ENCODE data around the gene ATXN1. TPM values are rescaled to one million over a fixed set of nuclear protein-coding genes. Genes with fewer than 3 reads are reported as not detected.

Gene ATXN1
- total RNA-seq, 1 donor: 45.3 TPM

GRCh38 chr6:16743664-16744210, 17.5 kb downstream of the ATXN1 start:
- no peak for TF ChIP-seq CTCF (IDR thresholded peaks at IDR 0.05; ENCODE audit: insufficient read depth, low read depth, low read length)
- H3K4me3 ChIP-seq (ENCODE audit: low read depth, low read length): no peak overlapping the region
- DNase-seq (ENCODE audit: low read depth): no peak

GRCh38 chr6:16742116-16742515, 19.1 kb downstream of the ATXN1 start:
- H3K4me3 ChIP-seq (ENCODE audit: low read depth, low read length): no peak overlapping the region
- DNase-seq (ENCODE audit: low read depth): peak; percentile 51
- no peak for TF ChIP-seq CTCF (IDR thresholded peaks at IDR 0.05; ENCODE audit: insufficient read depth, low read depth, low read length)

DNA sequence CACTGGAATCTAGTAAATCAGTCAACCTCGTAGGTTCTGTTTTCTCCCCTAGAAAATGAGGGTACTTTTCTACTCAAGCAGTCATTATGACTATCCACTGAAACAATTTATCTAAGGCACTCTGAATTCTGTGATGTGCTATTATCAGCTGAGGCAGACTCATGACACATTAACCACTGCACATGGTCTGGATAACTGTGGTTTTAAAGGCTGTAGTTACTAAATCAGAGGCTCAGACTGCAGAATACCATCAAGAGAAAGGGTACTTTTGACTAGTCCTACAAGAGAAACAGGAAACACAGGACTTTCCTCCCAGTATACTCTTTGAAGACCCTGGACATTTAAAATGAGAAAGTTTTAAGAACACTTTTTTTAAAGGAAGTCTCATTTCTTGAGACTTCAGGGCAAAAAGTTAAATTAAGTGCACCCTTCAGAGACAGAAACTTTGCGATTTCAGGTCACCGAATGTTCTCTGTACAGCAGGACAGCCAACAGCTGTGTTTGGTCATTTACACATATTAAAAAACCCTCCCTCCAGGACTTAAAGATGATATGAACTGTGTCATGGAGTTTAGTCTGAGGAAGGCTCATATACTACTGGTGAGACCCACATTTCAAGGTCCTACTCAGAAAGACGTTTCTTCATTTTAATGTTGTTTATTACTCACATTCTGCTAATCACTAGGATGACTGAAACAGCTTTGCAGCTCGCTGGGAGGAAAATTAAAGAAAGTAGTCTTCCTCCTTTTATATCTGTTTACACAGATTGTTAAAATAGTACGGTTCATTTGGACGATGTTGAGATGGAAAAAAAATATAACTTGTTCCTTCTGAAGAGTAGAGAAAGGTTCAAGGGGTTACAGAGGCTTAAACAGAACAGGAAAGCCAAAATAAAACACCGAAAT, 19.9 kb downstream of the ATXN1 start:
- DNase-seq (ENCODE audit: low read depth): peak; percentile 98
- no peak for TF ChIP-seq CTCF (IDR thresholded peaks at IDR 0.05; ENCODE audit: insufficient read depth, low read depth, low read length)
- peak overlapping the region; percentile 29 for H3K4me3 ChIP-seq (ENCODE audit: low read depth, low read length)

DNA sequence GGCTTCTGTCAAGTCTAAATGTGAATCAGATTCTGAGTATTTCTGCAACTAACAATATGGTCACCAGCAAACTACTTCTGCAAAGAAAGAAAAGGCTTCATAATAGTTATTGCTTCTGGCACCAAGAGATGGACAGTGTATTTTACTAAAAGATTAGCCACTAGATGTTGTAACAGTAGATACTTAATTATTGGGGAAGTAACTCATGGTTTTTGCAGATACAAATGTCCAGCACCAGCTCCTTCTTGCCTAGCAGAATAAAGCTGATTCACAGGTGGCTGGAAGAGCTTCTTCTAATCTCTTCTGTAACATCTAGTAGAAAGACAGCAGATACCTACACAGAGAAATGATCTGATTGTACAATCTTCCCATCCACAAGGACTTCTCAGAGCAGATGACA, 21.2 kb downstream of the ATXN1 start:
- no peak overlapping the region for H3K4me3 ChIP-seq (ENCODE audit: low read depth, low read length)
- no peak for DNase-seq (ENCODE audit: low read depth)
- no peak for TF ChIP-seq CTCF (IDR thresholded peaks at IDR 0.05; ENCODE audit: insufficient read depth, low read depth, low read length)

DNA sequence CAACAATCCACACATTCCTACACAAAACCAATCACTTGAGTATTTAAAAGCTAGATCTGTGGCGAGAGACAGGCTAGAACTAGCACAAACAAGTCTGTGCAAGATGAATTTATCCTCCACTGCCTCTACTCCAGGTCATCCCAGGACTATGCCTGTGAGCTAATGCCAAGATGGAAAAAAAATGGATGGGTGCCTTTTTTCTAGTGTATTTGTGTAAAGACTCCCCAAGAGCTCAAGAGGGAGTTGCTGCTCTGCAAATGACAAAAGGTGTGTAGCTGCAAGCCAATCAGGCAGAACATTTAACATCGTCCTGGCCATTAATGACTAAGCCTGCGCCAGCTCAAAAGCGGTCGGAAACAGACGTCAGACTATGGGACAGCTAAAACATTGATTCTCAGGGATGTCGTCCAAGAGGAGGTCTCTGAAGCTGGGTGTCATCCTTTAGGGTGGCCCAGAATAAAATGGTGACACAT, 21.9 kb downstream of the ATXN1 start:
- TF ChIP-seq CTCF (IDR thresholded peaks at IDR 0.05; ENCODE audit: insufficient read depth, low read depth, low read length): no peak
- H3K4me3 ChIP-seq (ENCODE audit: low read depth, low read length): no peak overlapping the region
- DNase-seq (ENCODE audit: low read depth): peak; percentile 69

GRCh38 chr6:16737925-16738324, 23.3 kb downstream of the ATXN1 start:
- TF ChIP-seq CTCF (IDR thresholded peaks at IDR 0.05; ENCODE audit: insufficient read depth, low read depth, low read length): no peak
- H3K4me3 ChIP-seq (ENCODE audit: low read depth, low read length): no peak overlapping the region
- no peak for DNase-seq (ENCODE audit: low read depth)
